ENCODE data around the gene ACHE.
"Not testable (repeated sequence)": the region's sequence is repeated elsewhere in the genome, so short reads cannot be mapped to it uniquely, and the experiment has no call there.

DNA sequence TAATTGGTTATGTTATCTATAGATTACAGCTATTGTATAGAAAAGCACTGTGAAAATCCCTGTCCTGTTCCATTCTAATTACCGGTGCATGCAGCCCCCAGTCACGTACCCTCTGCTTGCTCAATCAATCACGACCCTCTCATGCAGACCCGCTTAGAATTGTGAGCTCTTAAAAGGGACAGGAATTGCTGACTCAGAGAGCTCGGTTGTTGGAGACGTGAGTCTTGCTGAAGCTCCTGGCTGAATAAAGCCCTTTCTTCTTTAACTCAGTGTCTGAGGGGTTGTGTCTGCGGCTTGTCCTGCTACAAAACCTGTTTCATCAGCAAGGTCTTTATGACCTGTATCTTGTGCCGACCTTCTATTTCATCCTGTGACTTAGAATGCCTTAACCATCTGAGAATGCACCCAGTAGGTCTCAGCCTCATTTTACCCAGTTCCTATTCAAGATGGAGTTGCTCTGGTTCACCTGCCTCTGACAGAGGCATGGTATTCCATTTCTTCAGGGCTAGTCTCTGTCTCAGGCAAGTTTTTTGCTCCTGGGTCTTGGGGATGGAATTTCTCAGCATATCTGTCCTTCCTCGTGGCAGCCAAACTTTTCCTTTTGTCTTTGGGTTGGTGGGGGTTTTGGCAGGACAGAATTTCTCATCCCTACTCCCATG is 24.2 kb upstream of the ACHE start:
- not testable (repeated sequence) for TF ChIP-seq RARG (CRISPR knock-in tag; IDR thresholded peaks at IDR 0.05; ENCODE audit: low read depth); SYNCRIP (IDR thresholded peaks at IDR 0.05; ENCODE audit: insufficient read depth, low read depth, low read length); MED1 (CRISPR knock-in tag; IDR thresholded peaks at IDR 0.05); POLR2AphosphoS5 (IDR thresholded peaks at IDR 0.05; ENCODE audit: low read depth, low read length); ARNT (IDR thresholded peaks at IDR 0.05); TAF1 (CRISPR knock-in tag; IDR thresholded peaks at IDR 0.05)
- TF ChIP-seq, protein P1, sequence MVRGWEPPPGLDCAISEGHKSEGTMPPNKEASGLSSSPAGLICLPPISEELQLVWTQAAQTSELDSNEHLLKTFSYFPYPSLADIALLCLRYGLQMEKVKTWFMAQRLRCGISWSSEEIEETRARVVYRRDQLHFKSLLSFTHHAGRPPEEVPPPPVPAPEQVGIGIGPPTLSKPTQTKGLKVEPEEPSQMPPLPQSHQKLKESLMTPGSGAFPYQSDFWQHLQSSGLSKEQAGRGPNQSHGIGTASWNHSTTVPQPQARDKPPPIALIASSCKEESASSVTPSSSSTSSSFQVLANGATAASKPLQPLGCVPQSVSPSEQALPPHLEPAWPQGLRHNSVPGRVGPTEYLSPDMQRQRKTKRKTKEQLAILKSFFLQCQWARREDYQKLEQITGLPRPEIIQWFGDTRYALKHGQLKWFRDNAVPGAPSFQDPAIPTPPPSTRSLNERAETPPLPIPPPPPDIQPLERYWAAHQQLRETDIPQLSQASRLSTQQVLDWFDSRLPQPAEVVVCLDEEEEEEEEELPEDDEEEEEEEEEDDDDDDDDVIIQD (CRISPR knock-in tag; IDR thresholded peaks at IDR 0.05; ENCODE audit: low read depth): not testable (repeated sequence)

All from HepG2 (cell line).